ENCODE data around the gene PIK3C3.

The PIK3C3 gene

DNA sequence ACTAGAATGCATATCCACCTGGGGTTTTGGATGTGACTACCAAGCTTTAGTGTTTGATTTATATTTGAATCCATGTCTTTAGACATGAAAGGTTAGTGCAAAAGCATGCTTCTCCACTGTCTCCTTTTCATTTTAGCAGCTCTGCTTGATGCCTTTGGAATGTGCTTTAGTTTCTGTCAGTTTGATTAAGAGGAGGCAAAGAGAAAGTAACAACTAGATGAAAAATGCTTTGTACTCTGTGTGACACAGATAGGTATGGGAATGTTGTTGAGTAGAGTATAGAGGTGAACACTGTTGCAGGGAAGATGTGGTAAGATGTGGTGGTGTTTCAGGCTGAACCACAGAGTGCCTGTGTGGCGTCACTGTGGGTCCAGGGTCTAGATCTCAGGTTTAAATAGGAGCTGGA is 19.8 kb downstream of the PIK3C3 start:
- DNase-seq (ENCODE audit: insufficient read length, low spot score) (no peak), FAIRE-seq (peak; percentile 89)
- TF ChIP-seq, protein P1, sequence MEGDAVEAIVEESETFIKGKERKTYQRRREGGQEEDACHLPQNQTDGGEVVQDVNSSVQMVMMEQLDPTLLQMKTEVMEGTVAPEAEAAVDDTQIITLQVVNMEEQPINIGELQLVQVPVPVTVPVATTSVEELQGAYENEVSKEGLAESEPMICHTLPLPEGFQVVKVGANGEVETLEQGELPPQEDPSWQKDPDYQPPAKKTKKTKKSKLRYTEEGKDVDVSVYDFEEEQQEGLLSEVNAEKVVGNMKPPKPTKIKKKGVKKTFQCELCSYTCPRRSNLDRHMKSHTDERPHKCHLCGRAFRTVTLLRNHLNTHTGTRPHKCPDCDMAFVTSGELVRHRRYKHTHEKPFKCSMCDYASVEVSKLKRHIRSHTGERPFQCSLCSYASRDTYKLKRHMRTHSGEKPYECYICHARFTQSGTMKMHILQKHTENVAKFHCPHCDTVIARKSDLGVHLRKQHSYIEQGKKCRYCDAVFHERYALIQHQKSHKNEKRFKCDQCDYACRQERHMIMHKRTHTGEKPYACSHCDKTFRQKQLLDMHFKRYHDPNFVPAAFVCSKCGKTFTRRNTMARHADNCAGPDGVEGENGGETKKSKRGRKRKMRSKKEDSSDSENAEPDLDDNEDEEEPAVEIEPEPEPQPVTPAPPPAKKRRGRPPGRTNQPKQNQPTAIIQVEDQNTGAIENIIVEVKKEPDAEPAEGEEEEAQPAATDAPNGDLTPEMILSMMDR (IDR thresholded peaks at IDR 0.05; ENCODE audit: insufficient read depth, missing control alignments) = no peak

DNA sequence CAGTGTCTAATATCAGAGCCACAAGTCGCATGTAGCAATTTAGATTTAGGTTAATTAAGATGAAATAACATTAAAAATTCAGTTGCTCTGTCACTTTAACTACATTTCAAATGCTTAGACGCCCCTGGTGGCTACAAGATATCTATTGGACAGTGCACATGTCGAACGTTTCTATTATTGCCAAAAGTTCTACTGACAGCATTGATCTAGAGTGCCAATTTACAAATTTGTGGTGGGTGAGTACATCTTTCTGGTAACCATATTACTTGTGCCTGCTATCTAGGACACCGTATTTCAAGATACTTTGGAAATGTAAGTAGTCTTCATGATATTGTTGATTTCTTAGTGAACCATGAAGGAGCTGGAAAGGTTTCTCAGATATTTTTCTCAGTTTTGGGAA is 20.2 kb downstream of the PIK3C3 start:
- TF ChIP-seq, protein P1 (IDR thresholded peaks at IDR 0.05; ENCODE audit: insufficient read depth, missing control alignments) = no peak
- DNase-seq (ENCODE audit: insufficient read length, low spot score) = no peak
- no peak for FAIRE-seq

DNA sequence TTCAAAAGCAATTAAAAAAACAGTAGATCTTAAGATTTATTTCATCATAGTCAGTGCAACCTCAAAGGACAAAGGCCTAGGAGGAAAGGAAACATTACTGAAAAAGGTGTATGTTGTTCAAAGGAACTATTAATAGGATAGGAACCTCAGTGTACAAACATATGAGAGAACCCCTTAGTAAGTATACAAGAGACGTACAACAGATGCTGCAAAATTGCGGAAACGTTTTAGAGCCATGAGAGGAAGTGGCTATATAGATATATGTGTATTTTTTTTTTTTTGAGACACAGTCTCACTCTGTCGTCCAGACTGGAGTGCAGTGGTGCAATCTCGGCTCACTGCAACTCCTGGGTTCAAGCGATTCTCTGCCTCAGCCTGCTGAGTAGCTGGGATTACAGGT is 22.2 kb downstream of the PIK3C3 start:
- FAIRE-seq = no peak
- no peak for DNase-seq (ENCODE audit: insufficient read length, low spot score)
- TF ChIP-seq, protein P1 (IDR thresholded peaks at IDR 0.05; ENCODE audit: insufficient read depth, missing control alignments) = no peak

DNA sequence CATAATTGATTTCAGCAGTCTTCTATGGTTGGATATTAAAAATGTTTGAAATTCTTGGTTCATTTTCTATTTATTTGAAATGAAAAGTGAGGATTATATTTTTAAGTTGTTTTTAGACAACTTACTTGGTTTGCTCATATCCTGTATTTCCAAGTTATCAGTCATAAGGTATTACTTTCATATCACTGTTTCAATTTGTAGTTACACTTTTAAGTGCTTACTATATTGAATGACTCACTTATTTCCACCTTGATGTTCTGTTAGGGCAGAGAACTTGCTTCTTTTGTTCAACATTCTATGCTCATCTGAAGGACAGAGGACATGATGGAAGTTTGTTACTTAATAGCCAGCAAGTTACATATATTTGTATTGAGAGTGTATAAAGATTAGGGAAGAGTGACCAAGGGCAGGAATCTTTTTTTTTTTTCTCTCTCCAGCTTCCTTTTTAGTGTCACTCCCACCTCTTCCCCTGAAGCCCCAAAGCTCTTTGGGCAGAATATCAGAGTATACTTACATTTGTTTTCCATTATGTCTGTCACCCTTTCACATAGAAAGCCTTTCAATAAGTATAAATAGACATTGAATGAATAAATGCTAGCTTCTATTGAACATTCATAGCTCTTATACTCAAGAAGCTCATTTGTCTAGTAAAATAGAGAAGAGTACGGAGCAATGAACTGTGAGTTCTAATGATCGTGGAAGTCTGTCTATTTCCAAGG is 28.1 kb downstream of the PIK3C3 start:
- peak; percentile 72 for FAIRE-seq
- TF ChIP-seq, protein P1 (IDR thresholded peaks at IDR 0.05; ENCODE audit: insufficient read depth, missing control alignments) = no peak

DNA sequence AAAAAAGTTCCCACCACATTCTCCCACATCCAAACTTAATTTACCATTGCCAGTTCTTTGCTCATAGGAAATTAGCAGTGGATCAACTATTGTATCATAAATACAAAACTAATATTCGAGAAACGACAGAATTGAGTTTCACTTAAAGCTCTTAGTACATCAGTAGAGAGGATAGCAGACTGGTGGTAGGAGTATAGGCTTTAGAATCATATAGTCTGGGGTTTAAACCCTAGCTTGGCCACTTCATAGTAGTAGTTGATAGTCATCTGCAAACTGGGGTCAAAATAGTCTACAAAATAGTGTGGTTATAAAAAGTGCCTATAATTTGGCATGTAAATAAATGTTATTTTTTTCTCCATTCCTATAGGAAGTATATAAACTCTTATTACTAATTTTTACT is 30.9 kb downstream of the PIK3C3 start:
- DNase-seq (ENCODE audit: insufficient read length, low spot score) (no peak), FAIRE-seq (no peak)
- TF ChIP-seq, protein P1 (IDR thresholded peaks at IDR 0.05; ENCODE audit: insufficient read depth, missing control alignments) = no peak

More for the DNA sequence above, 28.1 kb downstream of the PIK3C3 start:
- no peak for DNase-seq (ENCODE audit: insufficient read length, low spot score)

DNA sequence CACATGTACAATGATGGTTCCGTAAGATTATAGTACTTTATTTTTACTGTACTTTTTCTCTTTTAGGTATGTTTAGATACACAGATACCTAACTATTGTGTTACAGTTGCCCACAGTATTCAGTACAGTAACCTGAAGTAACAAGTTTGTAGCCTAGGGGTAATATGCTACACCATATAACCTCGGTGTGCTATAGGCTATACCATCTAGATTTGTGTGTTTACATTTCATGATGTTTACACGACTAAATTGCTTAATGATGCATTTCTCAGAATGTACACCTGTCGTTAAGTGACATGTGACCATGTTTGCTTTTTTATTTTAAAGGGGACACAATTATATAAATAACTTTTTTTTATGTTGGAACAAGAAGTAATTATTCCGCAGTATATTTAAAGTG is 34.5 kb downstream of the PIK3C3 start:
- DNase-seq (ENCODE audit: insufficient read length, low spot score) (no peak), FAIRE-seq (peak; percentile 69)
- TF ChIP-seq, protein P1 (IDR thresholded peaks at IDR 0.05; ENCODE audit: insufficient read depth, missing control alignments) = no peak

DNA sequence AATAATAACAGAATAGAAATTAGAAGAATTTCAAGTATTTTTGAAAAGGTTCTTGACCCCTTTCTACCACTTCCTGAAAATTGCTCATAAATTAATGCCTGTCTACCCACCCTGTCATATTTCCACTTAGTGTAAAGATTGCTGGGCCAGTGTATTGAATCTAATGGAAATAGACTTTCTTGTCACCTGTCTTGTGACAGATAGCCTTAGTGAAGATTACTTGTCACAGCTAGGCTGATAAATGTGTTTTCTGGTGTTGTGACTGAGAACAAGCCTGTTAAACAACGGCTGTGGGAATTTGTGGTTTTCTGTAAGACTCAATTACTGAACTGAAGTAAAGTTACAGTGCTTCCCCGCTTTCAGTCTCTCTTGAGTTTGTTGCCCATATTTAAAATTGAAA is 37.0 kb downstream of the PIK3C3 start:
- DNase-seq (ENCODE audit: insufficient read length, low spot score) = no peak
- FAIRE-seq = peak; percentile 88
- TF ChIP-seq, protein P1 (IDR thresholded peaks at IDR 0.05; ENCODE audit: insufficient read depth, missing control alignments) = no peak
